Natural killer cell (primary cell): ENCODE data around the gene WWC1. TPM values are rescaled to one million over a fixed set of nuclear protein-coding genes. Genes with fewer than 3 reads are reported as not detected.

Experiments used
- ATAC-seq, 3 donors: fragments of 150-1000 bp in 2 of 3; fragments of 200-7000 bp in 1 of 3; cut with Tn5 transposase; 1 replicate in 1 of 3; 2 replicates in 2 of 3; pipeline ENCODE4 v1.10.0; 2021; ENCODE audit warnings: mild to moderate bottlenecking in 2 of 3, moderate library complexity in 2 of 3
- DNase-seq, 2 donors: peaks; one replicate each; pipeline versions ENCODE4 v3.0.0 to v3.0.0-alpha.2; 2013 to 2021; ENCODE audit warnings: mixed read lengths in 1 of 2
- H3K27ac ChIP-seq: one replicate; pipeline ENCODE4 v1.5.1; 2013; ENCODE audit warnings: mild to moderate bottlenecking, low read length
- H3K27me3 ChIP-seq: one replicate; pipeline ENCODE4 v1.6.1; 2013; ENCODE audit warnings: low read length; ENCODE audit not compliant: control insufficient read depth, insufficient read depth
- H3K36me3 ChIP-seq: one replicate; pipeline ENCODE4 v1.6.1; 2013; ENCODE audit warnings: low read length; ENCODE audit not compliant: control insufficient read depth, insufficient read depth
- H3K4me1 ChIP-seq: one replicate; pipeline ENCODE4 v1.6.1; 2013; ENCODE audit warnings: low read length; ENCODE audit not compliant: control insufficient read depth, insufficient read depth
- H3K4me3 ChIP-seq: one replicate; pipeline ENCODE4 v1.5.1; 2013; ENCODE audit warnings: low read length
- H3K9me3 ChIP-seq: one replicate; pipeline ENCODE4 v1.6.1; 2013; ENCODE audit warnings: low read length; ENCODE audit not compliant: control insufficient read depth, insufficient read depth
- H3K27ac Mint-ChIP-seq, 2 donors: one replicate each; pipeline ENCODE4 v1.8.0; 2022; ENCODE audit warnings: mild to moderate bottlenecking in 2 of 2, mixed read lengths in 2 of 2, moderate library complexity in 1 of 2
- H3K27me3 Mint-ChIP-seq, 2 donors: one replicate each; pipeline ENCODE4 v1.8.0; 2022; ENCODE audit warnings: low read depth in 2 of 2, mixed read lengths in 2 of 2
- H3K36me3 Mint-ChIP-seq: one replicate; pipeline ENCODE4 v1.8.0; 2022; ENCODE audit warnings: mixed read lengths
- H3K4me1 Mint-ChIP-seq, 2 donors: one replicate each; pipeline ENCODE4 v1.8.0; 2022; ENCODE audit warnings: mixed read lengths in 2 of 2
- H3K4me3 Mint-ChIP-seq: one replicate; pipeline ENCODE4 v1.8.0; 2022; ENCODE audit warnings: mild to moderate bottlenecking, moderate library complexity, mixed read lengths
- H3K9me3 Mint-ChIP-seq, 2 donors: one replicate each; pipeline ENCODE4 v1.8.0; 2022; ENCODE audit warnings: mixed read lengths in 2 of 2
- WGBS: methylation state at CpG from one replicate; pipeline ENCODE4 v1.1.7; 2013; ENCODE audit warnings: missing lambda C conversion rate; ENCODE audit not compliant: insufficient coverage; 5-methylcytosine and 5-hydroxymethylcytosine counted together
- intact Hi-C: fragments of 100-400 bp; cut with micrococcal nuclease; formaldehyde crosslinking; loops from one replicate; pipeline ENCODE4 v1.14.2; 2022
- total RNA-seq, 4 donors: library from RNA; stranded (reverse); fragments of 120-200 nt in 1 of 4; gene quantifications; one replicate each; pipeline versions ENCODE4 v1.2.3 to v1.2.4, GENCODE V29; 2013 to 2022
- TF ChIP-seq, protein P1 (sequence below): fragments of 200-600 bp; IDR thresholded peaks from one replicate; pipeline ENCODE4 v1.8.0; 2022; ENCODE audit warnings: antibody characterized with exemption

The WWC1 gene
- total RNA-seq, 3 donors from 2014 or later (not counting 1 experiment from before 2014, with no cell fraction given): 0.42 to 0.66 (median 0.53) TPM

GRCh38 chr5:168424594-168425323 is 133.3 kb downstream of the WWC1 start:
- Mint-ChIP-seq H3K27me3 (peaks cover 0 to 4% of the 10 kb centered on the region in 2 donors), H3K4me3 (no peak overlapping the region), H3K4me1 (no peaks in the 10 kb centered on the region), H3K36me3 (no peaks in the 10 kb centered on the region), H3K27ac (no peak overlapping the region), H3K9me3 (no peaks in the 10 kb centered on the region)
- intact Hi-C loops: no loop called here
- Histone ChIP-seq H3K36me3 (no peaks in the 10 kb centered on the region), H3K9me3 (no peaks in the 10 kb centered on the region), H3K27ac (no peak overlapping the region), H3K4me3 (no peak overlapping the region), H3K27me3 (no peaks in the 10 kb centered on the region), H3K4me1 (no peaks in the 10 kb centered on the region)
- TF ChIP-seq, protein P1, sequence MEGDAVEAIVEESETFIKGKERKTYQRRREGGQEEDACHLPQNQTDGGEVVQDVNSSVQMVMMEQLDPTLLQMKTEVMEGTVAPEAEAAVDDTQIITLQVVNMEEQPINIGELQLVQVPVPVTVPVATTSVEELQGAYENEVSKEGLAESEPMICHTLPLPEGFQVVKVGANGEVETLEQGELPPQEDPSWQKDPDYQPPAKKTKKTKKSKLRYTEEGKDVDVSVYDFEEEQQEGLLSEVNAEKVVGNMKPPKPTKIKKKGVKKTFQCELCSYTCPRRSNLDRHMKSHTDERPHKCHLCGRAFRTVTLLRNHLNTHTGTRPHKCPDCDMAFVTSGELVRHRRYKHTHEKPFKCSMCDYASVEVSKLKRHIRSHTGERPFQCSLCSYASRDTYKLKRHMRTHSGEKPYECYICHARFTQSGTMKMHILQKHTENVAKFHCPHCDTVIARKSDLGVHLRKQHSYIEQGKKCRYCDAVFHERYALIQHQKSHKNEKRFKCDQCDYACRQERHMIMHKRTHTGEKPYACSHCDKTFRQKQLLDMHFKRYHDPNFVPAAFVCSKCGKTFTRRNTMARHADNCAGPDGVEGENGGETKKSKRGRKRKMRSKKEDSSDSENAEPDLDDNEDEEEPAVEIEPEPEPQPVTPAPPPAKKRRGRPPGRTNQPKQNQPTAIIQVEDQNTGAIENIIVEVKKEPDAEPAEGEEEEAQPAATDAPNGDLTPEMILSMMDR: no peak
- DNase-seq (no peak), ATAC-seq (no peak)
- WGBS: 79% methylated on average over 3 of the region's 3 CpGs

DNA sequence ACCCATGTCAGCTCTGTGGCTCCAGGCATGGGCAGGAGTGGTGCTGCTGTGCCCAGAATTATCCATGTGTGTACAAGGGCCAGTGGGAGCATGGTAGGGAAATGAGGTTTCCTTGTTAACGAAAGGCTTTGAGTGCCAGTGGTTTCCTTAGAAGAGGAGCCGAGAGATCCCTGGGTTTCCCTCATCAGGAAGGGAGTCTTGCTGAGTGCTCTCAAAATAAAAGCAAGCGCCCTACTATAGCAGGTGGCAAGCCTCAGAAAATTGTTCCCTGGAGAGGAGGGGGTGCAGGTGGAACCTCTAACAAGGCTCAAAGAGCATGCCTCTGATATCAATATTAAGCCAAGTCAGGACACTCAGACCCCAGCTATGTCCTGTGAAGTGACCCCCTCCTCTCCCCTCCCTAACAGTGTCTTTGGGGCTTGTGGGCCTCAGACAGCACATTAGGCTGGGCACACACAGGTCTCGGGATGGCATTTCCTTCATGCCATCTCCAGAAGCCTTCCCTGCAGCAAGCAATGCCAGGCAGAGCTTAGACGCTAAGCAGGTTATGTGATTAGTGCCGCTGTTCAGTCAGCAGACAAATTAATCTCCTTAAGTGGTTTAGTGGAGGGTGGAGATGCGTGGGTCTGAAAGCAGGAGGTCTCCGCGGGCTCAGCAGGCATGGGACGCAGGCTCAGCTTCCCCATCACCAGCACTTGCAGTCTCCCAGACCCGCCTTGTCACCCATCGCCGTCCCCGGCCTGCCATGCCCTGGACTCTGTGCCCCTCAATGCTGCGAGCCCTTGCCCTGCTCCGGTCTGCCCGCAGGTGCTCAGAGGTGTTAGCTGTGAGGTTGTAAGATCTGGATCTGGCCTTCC is 134.8 kb downstream of the WWC1 start:
- 86% methylated on average over 17 of the region's 17 CpGs for WGBS
- Mint-ChIP-seq H3K4me1 (no peaks in the 10 kb centered on the region), H3K27me3 (no peaks in the 10 kb centered on the region), H3K27ac (no peak overlapping the region), H3K4me3 (no peak overlapping the region), H3K9me3 (no peaks in the 10 kb centered on the region), H3K36me3 (no peaks in the 10 kb centered on the region)
- H3K36me3 ChIP-seq: no peaks in the 10 kb centered on the region
- ATAC-seq (no peak), DNase-seq (no peak)
- H3K27me3 ChIP-seq: no peaks in the 10 kb centered on the region
- intact Hi-C loops: no loop called here
- no peak overlapping the region for H3K4me3 ChIP-seq
- H3K4me1 ChIP-seq: no peaks in the 10 kb centered on the region
- H3K27ac ChIP-seq: no peak overlapping the region
- TF ChIP-seq, protein P1: no peak
- no peaks in the 10 kb centered on the region for H3K9me3 ChIP-seq

GRCh38 chr5:168426864-168427172 is 135.4 kb downstream of the WWC1 start:
- H3K9me3 Mint-ChIP-seq: no peaks in the 10 kb centered on the region
- TF ChIP-seq, protein P1: no peak
- 80% methylated on average over 5 of the region's 5 CpGs for WGBS
- ATAC-seq: no peak
- no peaks in the 10 kb centered on the region for H3K4me1 Mint-ChIP-seq
- no peak overlapping the region for H3K27ac ChIP-seq
- no peak overlapping the region for H3K4me3 ChIP-seq
- intact Hi-C loops: no loop called here
- no peaks in the 10 kb centered on the region for H3K27me3 Mint-ChIP-seq
- no peaks in the 10 kb centered on the region for H3K9me3 ChIP-seq
- no peaks in the 10 kb centered on the region for H3K36me3 ChIP-seq
- H3K27me3 ChIP-seq: no peaks in the 10 kb centered on the region
- DNase-seq: no peak
- no peak overlapping the region for H3K4me3 Mint-ChIP-seq
- H3K27ac Mint-ChIP-seq: no peak overlapping the region
- no peaks in the 10 kb centered on the region for H3K4me1 ChIP-seq
- H3K36me3 Mint-ChIP-seq: no peaks in the 10 kb centered on the region
